Cardiac muscle cell (in vitro differentiated cells and primary cell): ENCODE data around the gene PPHLN1. TPM values are rescaled to one million over a fixed set of nuclear protein-coding genes. Genes with fewer than 3 reads are reported as not detected.

Experiments used
- DNase-seq, 2 donors: peaks; one replicate each; pipeline versions ENCODE4 v3.0.0 to v3.0.0-alpha.2; 2010 to 2017; ENCODE audit warnings: low read depth in 1 of 2, low spot score in 1 of 2
- H3K27ac ChIP-seq: fragments of 200-600 bp; sonication (generic); 2 replicates; pipeline ENCODE4 v1.5.1; 2016
- H3K27me3 ChIP-seq: fragments of 200-600 bp; sonication (generic); 2 replicates; pipeline ENCODE4 v1.6.0; 2016; ENCODE audit warnings: control low read depth
- H3K36me3 ChIP-seq: fragments of 200-600 bp; sonication (generic); 2 replicates; pipeline ENCODE4 v1.5.1; 2016; ENCODE audit warnings: control low read depth
- H3K4me1 ChIP-seq: fragments of 200-600 bp; sonication (generic); 2 replicates; pipeline ENCODE4 v1.8.1; 2017; ENCODE audit warnings: low read depth, mild to moderate bottlenecking, mixed run types
- H3K4me3 ChIP-seq: fragments of 200-600 bp; sonication (generic); 2 replicates; pipeline ENCODE4 v1.5.1; 2016; ENCODE audit warnings: mild to moderate bottlenecking
- H3K9me3 ChIP-seq: fragments of 200-600 bp; sonication (generic); 2 replicates; pipeline ENCODE4 v1.5.1; 2017; ENCODE audit warnings: low read depth, mild to moderate bottlenecking, control low read depth
- CTCF ChIP-seq: IDR thresholded peaks from 2 replicates; pipeline ENCODE4 v1.5.1; 2012; ENCODE audit warnings: low read depth, mild to moderate bottlenecking, low read length
- polyA plus RNA-seq: library from polyadenylated mRNA; unstranded; fragments of >200 nt; fragmentation: Nextera tagmentation; extraction: Ambion mirVana; gene quantifications from 2 replicates; pipeline ENCODE4 v1.2.1, GENCODE V29; 2016
- total RNA-seq: library from RNA; depleted of rRNA; stranded (reverse); fragments of >200 nt; gene quantifications from 2 replicates; pipeline ENCODE4 v1.2.3, GENCODE V29; 2016

Gene PPHLN1
- total and polyA plus RNA-seq, 2 experiments from 2014 or later = 70.6 to 77.6 TPM

GRCh38 chr12:42332301-42333285 is 6.6 kb downstream of the PPHLN1 start:
- DNase-seq = peak; percentile 58 to 64
- Histone ChIP-seq H3K36me3 (peaks cover 11% of the 10 kb centered on the region), H3K4me3 (no peak overlapping the region), H3K4me1 (peaks cover 12% of the 10 kb centered on the region), H3K27ac (no peak overlapping the region), H3K9me3 (no peaks in the 10 kb centered on the region), H3K27me3 (no peaks in the 10 kb centered on the region)
- TF ChIP-seq CTCF = peak; percentile 55

- no peak for TF ChIP-seq CTCF
- DNase-seq = no peak
Measured at GRCh38 chr12:42336286-42336685, 10.3 kb downstream of the PPHLN1 start.

GRCh38 chr12:42338280-42338679 is 12.3 kb downstream of the PPHLN1 start:
- H3K36me3 ChIP-seq = peaks cover 11% of the 10 kb centered on the region
- H3K9me3 ChIP-seq = no peaks in the 10 kb centered on the region
- H3K4me1 ChIP-seq = peaks cover 5% of the 10 kb centered on the region
- DNase-seq = no peak
- no peak for TF ChIP-seq CTCF
- H3K27ac ChIP-seq = peak overlapping the region; percentile 17
- H3K27me3 ChIP-seq = no peaks in the 10 kb centered on the region
- H3K4me3 ChIP-seq = no peak overlapping the region

More at GRCh38 chr12:42336286-42336685, 10.3 kb downstream of the PPHLN1 start:
- peaks cover 9% of the 10 kb centered on the region for H3K4me1 ChIP-seq
- H3K9me3 ChIP-seq = no peaks in the 10 kb centered on the region
- no peak overlapping the region for H3K27ac ChIP-seq
- no peaks in the 10 kb centered on the region for H3K27me3 ChIP-seq
- no peak overlapping the region for H3K4me3 ChIP-seq
- H3K36me3 ChIP-seq = peaks cover 11% of the 10 kb centered on the region

GRCh38 chr12:42342028-42342427 is 16.1 kb downstream of the PPHLN1 start:
- H3K4me1 ChIP-seq = no peaks in the 10 kb centered on the region
- no peak for DNase-seq
- no peaks in the 10 kb centered on the region for H3K9me3 ChIP-seq
- no peaks in the 10 kb centered on the region for H3K36me3 ChIP-seq
- no peak overlapping the region for H3K4me3 ChIP-seq
- TF ChIP-seq CTCF = no peak
- no peak overlapping the region for H3K27ac ChIP-seq
- H3K27me3 ChIP-seq = no peaks in the 10 kb centered on the region

- H3K36me3 ChIP-seq = no peaks in the 10 kb centered on the region
- no peaks in the 10 kb centered on the region for H3K9me3 ChIP-seq
- TF ChIP-seq CTCF = no peak
- DNase-seq = no peak
- no peaks in the 10 kb centered on the region for H3K27me3 ChIP-seq
- H3K27ac ChIP-seq = no peak overlapping the region
- H3K4me1 ChIP-seq = no peaks in the 10 kb centered on the region
- no peak overlapping the region for H3K4me3 ChIP-seq
Measured at GRCh38 chr12:42343721-42344120, 17.8 kb downstream of the PPHLN1 start.
